Mesothelial cell of epicardium (in vitro differentiated cells): ENCODE results near the gene KRT9. TPM values are rescaled to one million over a fixed set of nuclear protein-coding genes. Genes with fewer than 3 reads are reported as not detected.

Source experiments
- DNase-seq, 2 experiments: peaks; one replicate each; pipeline ENCODE4 v3.0.0; 2021; ENCODE audit warnings: low spot score in 2 of 2; ENCODE audit not compliant: unreplicated experiment in 2 of 2
- H3K27ac Mint-ChIP-seq: 2 replicates; pipeline ENCODE4 v1.8.0; 2021; ENCODE audit warnings: mixed read lengths
- H3K27me3 Mint-ChIP-seq: 2 replicates; pipeline ENCODE4 v1.8.0; 2021; ENCODE audit warnings: low read depth, mixed read lengths
- H3K36me3 Mint-ChIP-seq: 2 replicates; pipeline ENCODE4 v1.8.0; 2021; ENCODE audit warnings: mixed read lengths
- H3K4me1 Mint-ChIP-seq: 2 replicates; pipeline ENCODE4 v1.8.0; 2021; ENCODE audit warnings: mixed read lengths
- H3K4me3 Mint-ChIP-seq: 2 replicates; pipeline ENCODE4 v1.8.0; 2021; ENCODE audit warnings: mild to moderate bottlenecking, moderate library complexity, mixed read lengths
- H3K9me3 Mint-ChIP-seq: 2 replicates; pipeline ENCODE4 v1.8.0; 2021; ENCODE audit warnings: mixed read lengths
- CTCF ChIP-seq: fragments of 200-600 bp; sonication (generic); IDR thresholded peaks from one replicate; pipeline ENCODE4 v1.5.0; 2021; ENCODE audit warnings: antibody characterized with exemption; ENCODE audit not compliant: unreplicated experiment
- total RNA-seq: library from RNA; stranded (reverse); gene quantifications from 3 replicates; pipeline ENCODE4 v1.2.1, GENCODE V29; 2021

The KRT9 gene
- total RNA-seq, 1 donor from 2014 or later = not detected

GRCh38 chr17:41565338-41565737 is 6.5 kb downstream of the KRT9 start:
- Mint-ChIP-seq H3K27ac (no peak overlapping the region), H3K27me3 (peaks cover 9% of the 10 kb centered on the region), H3K36me3 (no peaks in the 10 kb centered on the region), H3K4me3 (no peak overlapping the region), H3K9me3 (no peaks in the 10 kb centered on the region), H3K4me1 (peaks cover 8% of the 10 kb centered on the region)
- no peak for TF ChIP-seq CTCF
- no peak for DNase-seq

DNA sequence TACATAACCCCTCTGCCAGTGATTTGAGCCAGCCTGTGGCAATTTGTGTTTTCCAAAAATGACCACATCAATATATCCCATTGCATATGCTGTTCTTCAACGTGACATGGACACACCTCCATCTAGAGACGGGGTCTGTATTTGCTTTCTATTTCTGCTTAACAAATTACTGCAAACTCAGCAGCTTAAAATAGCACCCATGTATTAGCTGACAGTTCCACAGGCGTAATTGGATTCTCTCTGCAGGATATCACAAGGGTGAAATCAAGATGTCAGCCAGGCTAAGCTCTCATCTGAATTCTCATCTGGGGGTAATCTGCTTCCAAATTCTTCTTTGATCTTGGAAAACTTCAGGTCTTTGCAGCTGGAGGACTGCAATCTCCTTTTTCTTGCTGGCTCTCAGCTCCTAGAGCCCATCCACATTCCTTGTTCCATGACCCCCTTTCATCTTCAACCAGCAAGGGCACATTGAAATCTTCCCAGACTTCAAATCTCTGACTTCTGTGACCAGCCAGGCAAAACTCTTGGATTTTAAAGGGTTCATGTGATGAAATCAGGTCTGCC is 8.2 kb downstream of the KRT9 start:
- H3K4me3 Mint-ChIP-seq = no peak overlapping the region
- no peaks in the 10 kb centered on the region for H3K9me3 Mint-ChIP-seq
- no peaks in the 10 kb centered on the region for H3K36me3 Mint-ChIP-seq
- H3K27ac Mint-ChIP-seq = no peak overlapping the region
- H3K4me1 Mint-ChIP-seq = peaks cover 8% of the 10 kb centered on the region
- no peak for DNase-seq
- TF ChIP-seq CTCF = no peak
- no peaks in the 10 kb centered on the region for H3K27me3 Mint-ChIP-seq

DNA sequence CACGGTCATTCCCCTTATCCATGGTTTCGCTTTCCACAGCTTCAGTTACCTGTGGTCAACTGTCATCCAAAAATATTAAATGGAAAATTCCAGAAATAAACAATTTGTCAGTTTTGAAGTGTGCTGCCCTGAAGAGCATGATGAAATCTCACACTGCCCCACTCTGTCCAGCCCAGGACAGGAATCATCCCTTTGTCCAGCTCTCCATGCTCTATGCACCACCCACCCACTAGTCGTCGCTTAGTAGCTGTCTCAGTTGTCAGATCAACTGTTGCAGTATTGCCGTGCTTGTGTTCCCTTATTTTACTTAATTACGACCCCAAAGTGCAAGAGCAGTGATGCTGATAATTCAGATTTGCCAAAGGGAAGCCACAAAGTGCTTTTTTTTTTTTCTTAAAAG is 10.3 kb downstream of the KRT9 start:
- no peak for TF ChIP-seq CTCF
- Mint-ChIP-seq H3K4me3 (no peak overlapping the region), H3K9me3 (no peaks in the 10 kb centered on the region), H3K36me3 (no peaks in the 10 kb centered on the region), H3K27ac (no peak overlapping the region), H3K27me3 (no peaks in the 10 kb centered on the region), H3K4me1 (peaks cover 16% of the 10 kb centered on the region)
- DNase-seq = no peak

DNA sequence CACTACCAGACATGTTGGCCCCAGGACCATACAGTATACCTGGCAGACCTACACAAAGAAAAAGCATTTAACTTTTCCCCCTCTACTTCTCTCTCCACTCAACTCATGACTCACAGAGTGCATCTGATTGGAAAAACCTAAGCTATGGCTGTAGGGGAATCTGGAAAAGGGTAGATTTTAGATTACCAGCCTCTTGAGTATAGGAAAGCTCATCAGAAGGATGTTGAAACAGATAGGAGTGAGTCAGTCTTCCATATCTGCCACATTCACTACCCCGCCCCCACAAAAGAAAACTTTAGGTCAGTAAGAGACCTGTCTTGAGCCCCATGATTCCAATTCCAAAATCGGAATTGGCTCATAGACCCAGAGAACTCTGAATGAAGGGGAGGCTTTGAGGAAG is 12.3 kb downstream of the KRT9 start:
- no peak overlapping the region for H3K27ac Mint-ChIP-seq
- no peaks in the 10 kb centered on the region for H3K27me3 Mint-ChIP-seq
- H3K9me3 Mint-ChIP-seq = no peaks in the 10 kb centered on the region
- TF ChIP-seq CTCF = no peak
- H3K4me1 Mint-ChIP-seq = peaks cover 16% of the 10 kb centered on the region
- DNase-seq = no peak
- H3K36me3 Mint-ChIP-seq = no peaks in the 10 kb centered on the region
- no peak overlapping the region for H3K4me3 Mint-ChIP-seq

DNA sequence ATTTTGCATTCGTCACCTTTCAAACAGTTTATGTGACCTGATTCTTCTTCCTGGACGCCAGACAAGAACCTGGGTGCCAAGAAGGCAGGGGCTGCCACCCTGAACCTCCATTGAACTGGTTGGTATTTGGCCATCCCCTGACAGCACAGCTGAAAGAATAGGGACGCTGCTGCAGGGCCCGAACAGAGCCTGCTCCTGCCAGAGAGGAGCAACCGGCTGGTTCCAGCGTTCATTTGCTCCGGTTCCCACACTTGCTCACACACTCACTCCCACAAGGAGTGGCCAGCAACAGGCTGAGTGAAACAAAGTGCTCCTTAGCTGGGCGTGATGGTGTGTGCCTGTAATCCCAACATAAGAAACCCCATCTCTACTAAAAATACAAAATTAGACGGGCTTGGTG is 14.9 kb downstream of the KRT9 start:
- peaks cover 24% of the 10 kb centered on the region for H3K4me1 Mint-ChIP-seq
- H3K27me3 Mint-ChIP-seq = no peaks in the 10 kb centered on the region
- no peak overlapping the region for H3K4me3 Mint-ChIP-seq
- no peaks in the 10 kb centered on the region for H3K9me3 Mint-ChIP-seq
- DNase-seq = no peak
- no peaks in the 10 kb centered on the region for H3K36me3 Mint-ChIP-seq
- no peak overlapping the region for H3K27ac Mint-ChIP-seq
- no peak for TF ChIP-seq CTCF

DNA sequence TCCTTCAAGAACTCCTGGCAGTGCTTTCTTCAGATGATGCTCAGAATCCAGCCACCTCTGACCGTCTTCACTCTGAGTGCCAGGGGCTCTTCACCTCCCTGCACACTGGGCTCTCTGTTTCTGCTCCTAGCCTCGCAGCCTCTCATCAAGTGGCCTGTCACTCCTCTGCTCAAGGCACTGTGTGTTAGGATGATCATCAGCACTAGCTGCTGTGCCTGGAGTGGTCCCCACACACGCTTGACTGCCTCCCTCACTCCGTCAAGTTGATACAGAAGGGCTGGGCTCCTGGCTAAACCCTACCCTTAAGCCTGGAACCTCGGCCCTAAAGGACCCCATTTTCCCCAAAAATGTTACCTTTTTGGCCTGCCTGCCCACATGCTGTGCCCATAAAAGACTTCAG is 15.6 kb downstream of the KRT9 start:
- no peak for DNase-seq
- Mint-ChIP-seq H3K4me1 (peaks cover 30% of the 10 kb centered on the region), H3K27me3 (no peaks in the 10 kb centered on the region), H3K36me3 (no peaks in the 10 kb centered on the region), H3K9me3 (no peaks in the 10 kb centered on the region), H3K4me3 (no peak overlapping the region), H3K27ac (no peak overlapping the region)
- TF ChIP-seq CTCF = no peak
